Melanocyte of skin (primary cell): ENCODE measurements around the gene GRAP. TPM values are rescaled to one million over a fixed set of nuclear protein-coding genes. Genes with fewer than 3 reads are reported as not detected.

Source experiments
- small RNA-seq, 2 donors: library from RNA; depleted of rRNA; stranded (forward); fragments of <200 nt; gene quantifications; one replicate each; pipeline ENCODE3, GENCODE V24; 2012
- total RNA-seq, 2 donors: library from RNA; depleted of rRNA; stranded (reverse); fragments of >200 nt; gene quantifications; 2 replicates each; pipeline ENCODE4 v1.2.3, GENCODE V29; 2012

The GRAP gene
- not detected for total RNA-seq

GRCh38 chr17:19046782-19047375 is at the start of gene GRAP:
Gene GRAP, minus strand, starts transcription at chr17:19046957. Its CDS starts 31 bp downstream, at chr17:19046926.

GRCh38 chr17:19004421-19005136 is 42.2 kb downstream of the GRAP start, which contains the start of gene FAM83G:
Gene FAM83G, minus strand, starts transcription at chr17:19004764. Its CDS starts 723 bp downstream, at chr17:19004041.

Small RNA genes within 50 kb of the gene (small RNA-seq; reads per million reads assigned to genes)
- 0 reads per million in 2 donors for gene AC090286.3

Other genes with a start within 250 kb of the GRAP start
- gene PRPSAP2, start 188.8 kb downstream of the GRAP start, total RNA-seq, result 10 to 100 TPM; 37.9 to 46.0 TPM
- 1 to 10 TPM in 1 of 2 donors, under 1 TPM in 1; 0.67 to 5.5 TPM for gene SLC5A10, start 94.8 kb downstream of the GRAP start, total RNA-seq
- 1 to 10 TPM; 4.0 to 4.1 TPM for gene FAM83G, start 42.2 kb downstream of the GRAP start, total RNA-seq
- gene GRAPL, start 80.6 kb upstream of the GRAP start, total RNA-seq, result under 1 TPM in 1 of 2 donors, not detected in 1; 0.67 TPM
- gene EPN2, start 190.4 kb upstream of the GRAP start, total RNA-seq, result 10 to 100 TPM; 18.3 to 18.6 TPM